GM03348 (cell line): ENCODE results near the gene ZNF396.

Experiments
- DNase-seq: peaks from one replicate; pipeline ENCODE4 v3.0.0; 2012; ENCODE audit warnings: low spot score

ZNF396 gene

DNA sequence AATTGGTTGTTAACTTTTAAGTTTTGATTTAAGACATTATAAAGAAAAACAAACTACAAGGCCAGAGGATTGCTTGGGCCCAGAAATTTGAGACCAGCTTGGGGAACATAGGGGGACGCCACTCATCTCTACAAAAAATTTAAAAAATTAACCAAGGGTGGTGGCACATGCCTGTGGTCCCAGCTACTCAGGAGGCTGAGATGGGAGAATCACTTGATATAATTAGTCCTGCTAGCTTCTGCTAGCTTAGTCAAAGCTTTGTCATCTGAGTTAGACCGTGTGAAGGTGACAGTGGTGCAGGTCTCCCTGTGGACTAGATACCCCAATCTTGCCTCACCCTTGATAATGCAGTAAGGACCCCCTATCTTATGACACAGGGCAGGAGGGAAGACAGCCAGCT lies 6.0 kb upstream of the ZNF396 start:
- DNase-seq, result no peak

DNA sequence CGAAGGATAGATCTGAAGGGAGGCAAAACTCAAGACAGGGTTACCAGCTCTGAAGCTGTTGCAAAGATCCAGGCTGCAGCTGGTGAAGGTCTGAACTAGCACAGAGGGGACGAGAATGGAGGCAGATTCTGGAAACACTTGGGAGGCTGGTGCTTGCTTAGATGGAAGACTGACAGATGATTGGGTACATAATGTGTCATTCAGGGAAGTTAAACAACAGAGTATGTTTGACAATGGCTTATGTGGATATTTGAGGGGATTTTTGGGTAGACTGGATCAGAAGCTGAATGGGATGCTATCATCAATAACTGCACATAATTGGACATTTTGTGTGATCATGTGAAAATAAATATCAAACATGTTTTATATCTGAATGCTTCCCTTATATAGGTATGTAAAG lies 2.3 kb upstream of the ZNF396 start:
- DNase-seq, result no peak

DNA sequence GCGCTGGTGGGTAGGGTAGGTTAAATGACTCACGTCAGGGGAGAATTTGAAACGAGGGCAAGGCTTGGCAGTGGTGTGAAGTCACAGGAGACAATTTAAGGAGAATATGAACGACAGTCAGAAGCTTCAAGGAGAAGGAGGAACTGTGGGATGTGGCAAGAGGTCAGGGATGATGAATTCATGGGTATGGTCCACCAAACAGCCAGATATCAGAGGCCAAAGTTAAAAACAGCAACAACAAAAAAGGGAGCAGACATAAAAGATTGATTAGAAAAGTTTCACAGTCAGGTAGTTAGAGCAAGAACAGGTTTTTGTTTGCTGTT lies 1.4 kb upstream of the ZNF396 start:
- no peak for DNase-seq

DNA sequence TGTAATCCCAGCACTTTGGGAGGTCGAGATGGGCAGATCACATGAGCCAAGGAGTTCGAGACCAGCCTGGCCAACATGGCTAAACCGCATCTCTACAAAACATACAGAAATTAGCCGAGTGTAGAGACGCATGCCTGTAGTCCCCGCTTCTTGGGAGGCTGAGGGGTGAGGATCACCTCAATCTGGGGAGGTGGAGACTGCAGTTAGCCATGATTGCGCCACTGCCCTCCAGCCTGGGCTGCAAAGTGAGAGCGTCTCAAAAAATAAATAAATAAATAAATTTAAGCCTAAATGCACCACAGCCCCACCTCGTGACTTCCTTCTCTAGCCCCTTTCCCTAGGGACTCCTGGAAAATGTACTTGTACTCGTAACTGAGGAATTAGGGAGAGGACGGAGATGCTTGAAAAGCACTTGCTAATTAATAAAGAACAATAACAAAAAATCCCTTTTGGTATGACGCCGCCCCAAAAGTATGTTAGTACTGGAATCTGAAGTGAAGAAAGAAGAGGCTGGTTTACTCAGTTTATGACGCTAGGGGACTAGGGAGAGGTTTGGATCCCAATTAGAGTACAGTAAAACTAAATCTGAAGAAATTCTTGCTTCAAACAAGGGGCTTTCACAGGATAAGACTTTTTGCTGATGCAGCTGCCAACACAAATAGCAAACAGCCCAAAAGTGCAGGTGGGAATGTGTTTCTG lies 887 bp upstream of the ZNF396 start:
- DNase-seq, result peak; percentile 41

DNA sequence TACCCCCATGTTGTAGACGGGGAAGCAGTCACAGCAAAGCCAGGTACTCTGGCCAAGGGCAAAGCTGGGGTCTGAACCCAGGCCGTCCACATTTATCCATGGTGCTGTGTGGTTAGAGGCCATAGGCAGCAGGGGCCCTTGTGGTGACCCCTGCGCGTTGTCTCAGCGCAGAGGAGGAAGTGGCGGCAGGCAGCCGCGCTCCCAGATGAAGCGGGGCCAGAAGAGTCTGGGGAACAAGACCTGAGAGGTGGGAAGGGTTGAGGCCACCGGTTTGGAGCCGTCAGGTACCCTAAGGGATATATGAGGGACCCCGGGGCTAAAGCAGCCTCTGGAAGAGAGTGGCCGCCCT lies 770 bp downstream of the ZNF396 start:
- no peak for DNase-seq

DNA sequence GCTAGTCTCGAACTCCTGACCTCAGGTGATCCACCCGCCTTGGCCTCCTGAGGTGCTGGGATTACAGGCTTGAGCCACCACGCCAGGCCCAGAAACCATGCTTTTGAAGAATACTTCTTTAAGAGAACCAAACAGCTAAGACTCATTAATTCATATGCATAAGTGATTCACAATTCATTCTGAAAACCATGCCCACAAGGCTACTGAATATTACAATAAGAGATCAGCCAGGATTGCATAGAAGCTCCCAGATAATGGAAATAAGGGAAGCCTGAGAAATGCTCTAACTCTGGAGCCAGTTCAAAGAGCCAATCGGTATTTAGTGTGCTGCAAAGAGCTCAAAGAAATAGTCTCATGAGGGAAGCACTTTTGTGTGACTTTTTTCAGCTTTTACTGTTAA lies 2.4 kb downstream of the ZNF396 start:
- DNase-seq, result no peak

DNA sequence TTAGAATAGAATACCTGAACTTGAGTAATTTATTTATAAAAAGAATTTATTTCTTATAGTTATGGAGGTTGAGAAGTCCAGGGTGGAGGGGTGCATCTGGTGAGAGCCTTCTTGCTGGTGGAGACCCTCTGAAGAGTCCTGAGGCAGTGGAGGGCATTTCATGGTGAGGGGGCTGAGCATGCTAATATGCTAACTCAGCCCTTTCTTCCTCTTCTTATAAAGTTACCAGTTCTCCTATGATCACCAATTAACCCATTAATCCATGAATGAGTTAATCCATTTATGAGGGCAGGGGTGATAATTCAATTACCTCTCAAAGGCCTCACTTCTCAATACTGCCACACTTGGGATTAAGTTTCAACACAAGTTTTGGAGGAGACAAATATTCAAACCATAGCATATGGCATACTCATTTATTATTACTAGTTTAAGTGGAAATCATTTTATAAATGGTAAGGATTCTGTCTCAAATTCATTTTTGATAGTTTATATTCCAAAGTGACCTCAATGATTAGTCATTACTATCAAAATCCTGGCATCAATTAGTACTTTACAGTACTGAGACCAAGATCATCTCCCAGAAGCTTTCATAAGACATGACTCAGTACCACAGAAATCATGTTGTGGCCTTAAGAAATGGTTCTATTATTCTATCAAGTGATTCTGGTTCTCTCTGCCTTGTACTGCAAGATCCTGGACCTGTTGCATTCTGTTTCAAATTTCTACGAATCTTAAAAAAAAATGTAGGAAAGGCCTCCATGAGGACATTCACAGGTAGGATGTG lies 5.5 kb downstream of the ZNF396 start:
- DNase-seq, result peak; percentile 74

DNA sequence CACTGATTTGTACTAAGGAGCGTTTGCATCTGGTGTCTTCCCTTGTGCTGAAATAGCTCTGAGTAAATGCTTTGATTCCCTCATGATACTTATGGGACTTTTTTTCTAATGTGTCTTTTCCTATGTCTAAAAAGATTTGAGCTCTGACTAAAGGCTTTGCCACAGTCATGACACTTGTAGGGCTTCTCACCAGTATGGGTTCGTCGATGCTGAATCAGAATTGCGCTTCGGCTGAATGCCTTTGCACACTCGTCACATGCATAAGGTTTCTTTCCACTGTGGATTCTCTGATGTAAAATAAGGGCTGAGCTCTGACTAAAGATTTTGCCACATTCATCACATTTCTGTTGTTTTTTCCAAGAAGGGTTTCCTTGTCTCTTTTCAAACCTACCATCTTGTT lies 8.0 kb downstream of the ZNF396 start:
- DNase-seq, result no peak

DNA sequence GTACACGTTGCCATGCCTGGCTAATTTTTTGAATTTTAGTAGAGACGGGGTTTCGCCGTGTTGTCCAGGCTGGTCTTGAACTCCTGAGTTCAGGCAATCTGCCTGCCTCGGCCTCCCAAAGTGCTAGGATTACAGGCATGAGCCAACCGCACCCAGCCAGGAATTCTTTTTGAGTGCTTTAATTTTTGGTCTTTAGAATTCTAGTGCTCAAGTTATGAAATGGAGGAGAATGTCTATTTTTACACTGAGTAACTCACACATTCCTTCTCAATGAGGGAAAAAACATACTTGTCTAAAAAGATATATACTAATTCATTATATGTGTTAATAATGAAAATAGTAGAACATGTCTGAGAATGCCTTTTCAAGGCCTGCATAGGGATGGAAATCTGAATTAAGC lies 8.5 kb downstream of the ZNF396 start:
- DNase-seq, result no peak

DNA sequence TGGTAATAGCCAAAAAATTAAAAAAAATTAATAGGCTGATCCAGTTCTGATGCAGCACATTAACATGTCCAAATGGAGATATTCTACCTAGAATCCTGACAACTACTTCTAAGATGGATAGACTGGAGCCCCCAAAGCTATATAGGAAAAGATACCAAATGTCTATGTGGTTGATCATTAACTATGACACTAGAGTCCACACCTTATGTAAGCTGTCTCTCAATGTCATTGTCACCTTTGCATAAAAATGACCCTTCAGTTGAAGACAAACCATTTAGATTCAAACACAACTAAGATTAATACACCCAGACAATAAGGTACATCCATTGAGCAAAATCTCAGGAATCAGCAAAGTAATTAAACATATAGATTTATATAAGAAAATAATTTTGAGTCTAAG lies 14.6 kb downstream of the ZNF396 start:
- DNase-seq, result no peak

DNA sequence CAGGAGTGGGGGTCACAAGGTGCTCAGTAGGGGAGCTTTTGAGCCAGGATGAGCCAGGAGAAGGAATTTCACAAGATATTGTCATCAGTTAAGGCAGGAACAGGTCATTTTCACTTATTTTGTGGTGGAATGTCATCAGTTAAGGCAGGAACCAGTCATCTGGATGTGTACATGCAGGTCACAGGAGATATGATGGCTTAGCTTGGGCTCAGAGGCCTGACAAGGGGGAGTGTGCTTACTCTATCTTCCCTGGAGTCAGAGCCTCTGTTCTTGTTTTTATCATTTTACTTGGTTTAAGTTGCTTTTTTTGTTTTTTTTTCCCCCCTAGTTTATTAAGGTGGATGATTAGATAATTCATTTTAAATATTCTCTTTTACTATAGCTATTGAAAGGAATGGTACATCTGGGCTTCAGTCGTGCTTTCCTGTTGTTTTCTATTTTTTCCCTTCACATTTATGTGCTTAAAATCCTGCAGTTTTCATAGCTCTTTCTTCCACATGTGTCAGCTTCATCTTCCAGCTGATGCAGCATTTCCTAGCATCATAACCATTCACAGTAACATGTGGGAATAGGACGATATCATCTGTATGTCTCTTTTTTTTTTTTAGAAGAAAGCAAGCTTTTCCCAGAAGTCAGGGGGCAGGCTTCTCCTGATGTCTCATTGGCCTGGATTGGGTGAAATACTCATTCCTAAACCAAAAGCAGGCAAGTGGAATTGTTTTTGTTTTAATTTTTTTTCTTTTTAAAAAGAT lies 15.4 kb downstream of the ZNF396 start:
- no peak for DNase-seq

DNA sequence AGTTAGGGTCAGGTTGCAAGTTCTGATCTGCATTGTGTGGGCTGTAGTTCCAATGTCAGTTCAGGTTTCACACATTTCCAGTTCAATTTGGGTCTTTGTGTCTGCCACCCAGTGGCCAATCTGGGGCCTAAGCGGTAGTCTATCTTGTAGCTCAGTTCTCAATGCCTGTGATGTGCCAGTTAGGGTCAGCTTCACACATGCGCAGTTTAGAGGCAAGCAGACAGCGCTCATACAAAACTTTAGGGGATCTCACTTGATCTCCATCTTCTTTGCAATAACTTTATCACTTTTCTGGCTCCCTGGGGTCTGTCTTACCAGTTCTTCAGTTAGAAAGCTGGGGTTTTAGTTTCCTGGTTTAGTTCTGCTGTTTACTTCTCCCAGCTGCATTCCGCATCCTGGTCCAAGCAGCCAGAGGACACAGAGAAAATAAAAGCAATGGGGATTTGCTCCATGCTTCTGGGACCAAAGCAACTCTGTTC lies 22.0 kb downstream of the ZNF396 start:
- peak; percentile 74 for DNase-seq

DNA sequence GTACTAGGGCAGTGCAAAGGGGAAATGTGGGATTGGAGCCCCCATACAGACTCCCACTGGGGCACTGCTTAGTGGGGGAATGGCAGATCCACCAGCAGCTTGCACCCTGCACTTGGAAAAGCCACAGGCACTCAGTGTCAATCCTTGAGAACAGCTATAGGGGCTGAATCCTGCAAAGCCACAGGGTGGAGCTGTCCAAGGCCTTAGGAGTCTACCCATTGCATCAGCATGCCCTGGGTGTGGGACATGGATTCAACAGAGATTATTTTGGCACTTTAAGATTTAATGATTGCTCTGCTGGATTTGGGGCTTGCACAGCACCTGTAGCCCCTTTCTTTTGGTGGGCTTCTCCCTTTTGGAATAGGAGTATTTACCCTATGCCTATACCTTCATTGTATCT lies 24.4 kb downstream of the ZNF396 start:
- no peak for DNase-seq

DNA sequence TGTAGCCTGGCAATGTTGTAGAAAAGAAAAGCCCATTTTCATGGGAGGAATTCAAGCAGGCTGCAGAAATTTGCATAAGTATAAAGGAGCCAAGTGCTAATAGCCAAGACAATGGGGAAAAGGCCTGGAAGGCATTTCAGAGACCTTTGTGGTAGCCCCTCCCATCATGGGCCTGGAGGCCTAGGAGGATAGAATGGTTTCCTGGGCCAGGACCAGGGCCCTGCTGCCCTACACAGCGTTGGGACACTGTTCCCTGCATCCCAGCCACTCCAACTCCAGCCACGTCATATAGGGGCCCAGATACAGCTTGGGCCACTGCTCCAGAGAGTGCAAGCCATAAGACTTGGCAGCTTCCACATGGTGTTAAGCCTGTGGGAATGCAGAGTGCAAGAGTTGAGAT lies 24.9 kb downstream of the ZNF396 start:
- DNase-seq, result no peak

DNA sequence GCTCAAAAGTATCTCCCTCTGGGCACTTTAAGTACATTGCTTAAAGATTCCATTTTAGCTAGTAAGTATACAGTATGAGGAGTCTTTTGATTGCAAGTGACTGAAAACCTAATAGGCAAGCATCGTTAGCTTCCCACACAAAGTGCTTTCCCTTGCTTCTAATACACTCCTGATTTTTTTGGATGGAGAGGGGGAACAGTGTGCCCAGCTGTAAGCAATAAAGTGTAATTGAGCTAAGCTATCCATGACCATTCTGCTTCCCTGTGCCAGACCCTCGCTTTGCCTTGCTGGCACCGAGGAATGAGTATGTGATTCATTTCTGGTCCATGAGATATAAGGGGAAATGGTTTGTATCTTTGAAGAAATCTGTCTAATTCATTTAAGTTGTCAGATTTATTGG lies 29.1 kb downstream of the ZNF396 start:
- no peak for DNase-seq

DNA sequence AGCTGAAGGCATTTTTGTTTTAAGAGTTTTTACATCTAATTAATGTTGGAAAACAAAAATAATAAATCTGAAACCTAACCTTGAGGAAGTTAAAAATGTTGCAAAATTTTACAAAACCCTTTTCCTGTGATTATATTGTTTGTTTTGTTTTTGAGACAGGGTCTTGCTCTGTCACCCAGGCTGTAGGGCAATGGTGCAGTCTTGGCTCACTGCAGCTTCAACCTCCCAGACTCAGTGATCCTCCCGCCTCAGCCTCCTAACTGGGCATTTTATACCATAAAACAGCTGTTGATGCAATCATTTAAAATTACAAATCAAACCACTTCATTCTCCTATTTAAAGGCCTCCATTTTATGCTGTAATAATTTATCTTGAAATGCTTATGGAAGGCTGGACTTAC lies 31.2 kb downstream of the ZNF396 start:
- no peak for DNase-seq

DNA sequence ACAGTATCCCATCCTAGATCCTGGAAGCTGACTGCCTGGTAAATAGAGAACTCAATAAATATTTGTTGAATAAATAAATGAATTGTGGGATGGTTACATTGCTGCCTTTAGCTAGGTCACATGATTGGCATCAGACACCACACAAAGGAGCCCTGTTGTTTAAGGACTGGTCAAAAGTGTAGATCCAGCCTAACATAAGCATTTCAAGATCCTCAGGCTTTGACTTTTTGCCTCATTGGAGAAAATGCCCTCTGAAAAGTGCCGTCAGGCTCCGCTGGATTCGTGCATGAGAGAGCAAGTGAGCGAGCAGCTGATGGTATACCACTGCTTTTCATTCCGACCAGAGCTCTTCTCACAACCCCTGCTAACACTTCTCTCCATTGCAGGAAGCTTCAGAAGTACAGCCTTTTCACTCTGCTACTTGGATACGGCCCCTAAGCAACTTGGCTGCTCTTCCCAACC lies 31.6 kb downstream of the ZNF396 start:
- DNase-seq, result no peak

DNA sequence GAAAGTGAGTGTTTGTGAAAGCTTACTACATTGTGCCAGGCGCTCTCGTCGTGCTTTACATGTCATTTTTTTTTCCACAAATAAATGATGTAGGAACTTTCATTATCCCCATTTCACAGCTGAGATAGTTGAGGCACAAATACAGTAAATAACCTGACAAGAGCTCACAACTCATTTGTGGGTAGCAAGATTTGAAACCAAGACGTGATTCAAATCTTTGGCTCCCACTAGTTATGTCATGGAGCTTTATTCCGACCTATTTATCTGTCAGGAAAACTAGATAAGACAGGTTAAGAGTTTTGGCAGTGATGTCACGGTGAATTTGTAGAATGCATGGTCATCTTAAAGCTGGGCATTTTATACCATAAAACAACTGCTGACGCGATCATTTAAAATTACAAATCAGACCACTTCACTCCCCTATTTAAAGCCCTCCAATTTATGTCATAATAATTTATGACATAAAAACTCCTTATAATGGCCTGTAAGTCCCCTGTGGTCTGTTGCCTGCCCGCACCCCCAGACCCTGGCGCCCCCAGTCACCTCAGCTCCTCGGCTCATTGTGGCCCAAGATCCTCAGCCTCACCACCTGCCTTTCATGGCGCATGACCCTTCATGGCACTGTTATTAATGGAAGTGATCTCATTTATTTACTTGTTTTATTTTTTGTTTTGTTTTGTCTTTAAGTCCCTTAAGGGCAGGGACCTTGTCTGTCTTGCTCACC lies 32.2 kb downstream of the ZNF396 start:
- DNase-seq, result peak; percentile 11

DNA sequence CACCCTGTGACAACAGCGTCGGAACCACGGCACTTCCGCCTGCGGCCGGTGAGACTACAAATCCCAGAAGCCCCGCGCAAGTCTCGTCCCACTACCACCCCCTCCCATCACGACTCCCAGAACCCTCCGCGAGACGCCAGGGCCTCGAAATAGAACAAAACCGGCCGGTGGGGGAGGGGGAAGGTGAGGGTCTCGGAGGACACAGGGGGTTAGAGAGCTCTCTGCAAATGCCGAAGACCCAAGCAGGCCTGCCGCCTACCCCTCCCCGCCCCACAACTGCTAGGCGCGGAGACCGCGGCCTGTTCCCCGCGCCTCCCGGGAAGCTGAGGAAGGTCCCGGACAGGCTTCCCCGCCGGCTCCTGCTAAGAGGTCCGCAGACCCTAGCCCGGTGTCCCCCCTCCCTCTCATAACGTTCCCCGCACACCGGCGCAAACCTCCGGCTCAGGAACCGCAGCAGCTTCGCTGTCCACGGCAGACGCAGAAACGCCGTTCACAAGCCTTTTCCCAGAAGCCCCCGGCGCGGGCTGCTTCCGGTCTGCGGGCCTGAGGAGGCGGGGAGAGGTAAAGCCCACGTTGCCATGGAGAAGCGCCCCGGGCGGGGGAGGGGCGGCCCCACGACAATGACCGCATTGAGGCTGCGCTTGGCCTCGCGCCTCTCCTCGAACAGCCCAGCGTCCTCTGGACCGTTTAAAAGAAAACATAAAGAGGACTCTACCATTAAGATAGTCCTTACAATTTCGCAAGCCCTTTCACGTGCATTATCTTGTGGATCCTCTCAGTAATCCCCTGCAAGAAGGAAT lies 33.0 kb downstream of the ZNF396 start, which contains the start of gene ZNF24:
Gene ZNF24 (minus strand): TSS at position 485 of the 800 bp plus-strand sequence. CDS start 3,770 bp downstream, outside the sequence.
- peak; percentile 98 for DNase-seq

DNA sequence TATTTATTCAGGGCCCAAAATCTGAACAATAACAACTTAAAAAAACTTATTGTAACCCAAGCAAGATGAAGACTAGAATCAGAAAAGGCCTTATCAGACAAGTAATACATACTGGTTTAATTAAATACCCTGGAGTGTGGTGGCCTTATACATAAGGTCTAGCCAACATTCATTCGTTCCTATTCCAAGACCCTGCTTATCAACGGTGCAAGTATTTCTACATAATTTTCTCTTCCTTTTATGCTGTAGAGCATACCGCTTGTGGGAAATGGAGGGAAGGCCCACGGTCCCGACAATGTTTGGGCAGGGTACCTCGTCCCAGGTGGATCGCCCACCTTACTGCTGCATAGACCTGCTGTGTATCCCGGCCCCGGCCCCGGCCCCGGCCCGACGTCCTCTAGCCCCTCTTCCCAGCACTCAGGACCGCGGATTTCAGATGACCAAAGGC lies 33.6 kb downstream of the ZNF396 start:
- no peak for DNase-seq

DNA sequence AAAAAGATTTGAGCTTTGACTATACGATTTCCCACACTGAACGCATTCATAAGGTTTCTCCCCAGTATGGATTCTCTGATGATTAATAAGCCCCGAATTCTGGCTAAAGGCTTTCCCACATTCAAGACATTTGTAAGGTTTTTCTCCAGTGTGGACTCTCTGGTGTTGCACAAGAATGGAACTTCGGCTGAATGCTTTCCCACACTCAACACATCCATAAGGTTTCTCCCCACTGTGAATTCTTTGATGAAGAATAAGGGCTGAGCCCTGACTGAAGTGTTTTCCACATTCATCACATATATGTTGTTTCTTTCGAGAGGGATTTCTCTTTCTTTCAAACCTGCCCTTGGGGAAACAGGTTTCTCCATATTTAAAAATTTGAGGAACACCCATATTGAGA lies 39.9 kb downstream of the ZNF396 start:
- no peak for DNase-seq
